ENCODE data around the gene TAB2. TPM values are rescaled to one million over a fixed set of nuclear protein-coding genes. Genes with fewer than 3 reads are reported as not detected.
A peak's percentile ranks its signal among the peaks of the same experiment; 100 is the strongest.

Gene TAB2
- polyA plus RNA-seq, 3 donors, result 3.1 to 32.0 (median 6.0) TPM

GRCh38 chr6:149305372-149305771 lies 12.1 kb upstream of the TAB2 start:
- Mint-ChIP-seq H3K27ac (peak overlapping the region in 1 of 7 donors; percentile 31), H3K9me3 (peaks cover 0 to 1% (median 0%) of the 10 kb centered on the region in 7 donors), H3K4me3 (no peak overlapping the region), H3K36me3 (no peaks in the 10 kb centered on the region), H3K27me3 (ENCODE audit: low read depth in 3 of 3) (no peaks in the 10 kb centered on the region), H3K4me1 (peaks cover 7% of the 10 kb centered on the region)
- Histone ChIP-seq H3K36me3 (replicated peaks in 1 of 2; ENCODE audit: control insufficient read depth in 1 of 2, insufficient read depth in 2 of 2, low read length in 2 of 2) (no peaks in the 10 kb centered on the region), H3K27me3 (ENCODE audit: control insufficient read depth in 2 of 2, insufficient read depth in 2 of 2, low read length in 2 of 2) (no peaks in the 10 kb centered on the region), H3K4me3 (replicated peaks in 1 of 3; ENCODE audit: low read depth in 2 of 3, low read length in 3 of 3) (no peak overlapping the region), H3K9me3 (replicated peaks in 1 of 2; ENCODE audit: control insufficient read depth in 1 of 2, insufficient read depth in 1 of 2, low read length in 2 of 2) (no peaks in the 10 kb centered on the region), H3K4me2 (replicated peaks; ENCODE audit: extremely low read depth, low read length, poor library complexity, severe bottlenecking) (no peak overlapping the region), H3K4me1 (ENCODE audit: control insufficient read depth in 1 of 2, insufficient read depth in 2 of 2, low read length in 2 of 2) (no peaks in the 10 kb centered on the region), H3K27ac (ENCODE audit: low read depth in 1 of 2, low read length in 2 of 2) (no peak overlapping the region), H4K20me1 (ENCODE audit: insufficient read depth, low read length) (no peaks in the 10 kb centered on the region), H2AFZ (ENCODE audit: insufficient read depth, low read depth, low read length, poor library complexity, severe bottlenecking) (no peak overlapping the region), H3K79me2 (ENCODE audit: insufficient read depth, low read length) (no peaks in the 10 kb centered on the region), H3K9ac (ENCODE audit: insufficient read depth, low read length, poor library complexity, severe bottlenecking) (no peak overlapping the region)
- no peak for TF ChIP-seq CTCF (IDR thresholded peaks at IDR 0.05)
- intact Hi-C loops (cut with micrococcal nuclease), result no loop called here
- 30% methylated on average over 2 of the region's 3 CpGs for WGBS (ENCODE audit: insufficient coverage)
- no peak for DNase-seq

- Histone ChIP-seq H3K27ac (ENCODE audit: low read depth in 1 of 2, low read length in 2 of 2) (no peak overlapping the region), H3K4me3 (replicated peaks in 1 of 3; ENCODE audit: low read depth in 2 of 3, low read length in 3 of 3) (no peak overlapping the region), H4K20me1 (ENCODE audit: insufficient read depth, low read length) (no peaks in the 10 kb centered on the region), H3K4me1 (ENCODE audit: control insufficient read depth in 1 of 2, insufficient read depth in 2 of 2, low read length in 2 of 2) (no peaks in the 10 kb centered on the region), H3K36me3 (replicated peaks in 1 of 2; ENCODE audit: control insufficient read depth in 1 of 2, insufficient read depth in 2 of 2, low read length in 2 of 2) (no peaks in the 10 kb centered on the region), H3K9me3 (replicated peaks in 1 of 2; ENCODE audit: control insufficient read depth in 1 of 2, insufficient read depth in 1 of 2, low read length in 2 of 2) (no peaks in the 10 kb centered on the region), H2AFZ (ENCODE audit: insufficient read depth, low read depth, low read length, poor library complexity, severe bottlenecking) (no peak overlapping the region), H3K79me2 (ENCODE audit: insufficient read depth, low read length) (no peaks in the 10 kb centered on the region), H3K27me3 (ENCODE audit: control insufficient read depth in 2 of 2, insufficient read depth in 2 of 2, low read length in 2 of 2) (no peaks in the 10 kb centered on the region), H3K4me2 (replicated peaks; ENCODE audit: extremely low read depth, low read length, poor library complexity, severe bottlenecking) (no peak overlapping the region), H3K9ac (ENCODE audit: insufficient read depth, low read length, poor library complexity, severe bottlenecking) (no peak overlapping the region)
- H3K36me3 Mint-ChIP-seq, result no peaks in the 10 kb centered on the region
- no peak for DNase-seq
- TF ChIP-seq CTCF (IDR thresholded peaks at IDR 0.05), result no peak
- peaks cover 3% of the 10 kb centered on the region for H3K4me1 Mint-ChIP-seq
- no peak overlapping the region for H3K4me3 Mint-ChIP-seq
- intact Hi-C loops (cut with micrococcal nuclease), result no loop called here
- H3K9me3 Mint-ChIP-seq, result peaks cover 0 to 1% (median 0%) of the 10 kb centered on the region in 7 donors
- no peaks in the 10 kb centered on the region for H3K27me3 Mint-ChIP-seq (ENCODE audit: low read depth in 3 of 3)
- H3K27ac Mint-ChIP-seq, result no peak overlapping the region
- 100% methylated on average over 1 of the region's 3 CpGs for WGBS (ENCODE audit: insufficient coverage)
Observed at GRCh38 chr6:149306967-149307366, 10.5 kb upstream of the TAB2 start.
